Measurements from ENCODE around the gene IGSF9. TPM values are rescaled to one million over a fixed set of nuclear protein-coding genes. Genes with fewer than 3 reads are reported as not detected.

IGSF9 gene
- total and polyA plus RNA-seq, 2 experiments from 2014 or later, result 10.3 to 27.6 TPM

- DNase-seq (ENCODE audit: low spot score) (no peak), ATAC-seq (no peak)
- Mint-ChIP-seq H3K9me3 (no peaks in the 10 kb centered on the region), H3K27me3 (ENCODE audit: insufficient read depth, low read depth, poor library complexity) (peaks cover 5% of the 10 kb centered on the region), H3K4me1 (no peaks in the 10 kb centered on the region), H3K4me3 (no peak overlapping the region), H3K36me3 (ENCODE audit: low read depth) (no peaks in the 10 kb centered on the region), H3K27ac (no peak overlapping the region)
- Histone ChIP-seq H3K36me3 (ENCODE audit: insufficient read depth) (no peaks in the 10 kb centered on the region), H3K79me2 (replicated peaks; ENCODE audit: insufficient read depth) (no peaks in the 10 kb centered on the region), H3K4me3 (no peak overlapping the region), H4K20me1 (replicated peaks; ENCODE audit: insufficient read depth) (no peaks in the 10 kb centered on the region), H3K27me3 (ENCODE audit: insufficient read depth) (peaks cover 3% of the 10 kb centered on the region; the same call in 1 of the 2 replicates), H3F3A (replicated peaks; ENCODE audit: low read depth) (no peaks in the 10 kb centered on the region), H3K4me2 (no peak overlapping the region), H3K27ac (ENCODE audit: low read depth) (no peak overlapping the region), H2AFZ (no peak overlapping the region; the same call in 1 of the 2 replicates), H3K4me1 (ENCODE audit: insufficient read depth) (no peaks in the 10 kb centered on the region), H3K9me2 (ENCODE audit: insufficient read depth) (no peaks in the 10 kb centered on the region)
- TF ChIP-seq EZH2 (IDR thresholded peaks at IDR 0.05; ENCODE audit: low read depth, unreplicated experiment), result no peak
- no peak for TF ChIP-seq CTCF (conservative IDR thresholded peaks at IDR 0.05; ENCODE audit: low read depth in 2 of 2)
- no peak for TF ChIP-seq JUNB (IDR thresholded peaks at IDR 0.05; ENCODE audit: unreplicated experiment)
- TF ChIP-seq CREB1 (CRISPR knock-in tag; IDR thresholded peaks at IDR 0.05; ENCODE audit: low read depth), result no peak
Measured at GRCh38 chr1:159972443-159973205, 27.2 kb upstream of the IGSF9 start.

GRCh38 chr1:159970932-159971342 lies 25.5 kb upstream of the IGSF9 start:
- Histone ChIP-seq H3K9me2 (ENCODE audit: insufficient read depth) (no peaks in the 10 kb centered on the region), H3K27me3 (ENCODE audit: insufficient read depth) (no peaks in the 10 kb centered on the region), H3K4me2 (no peak overlapping the region), H3K4me3 (no peak overlapping the region), H3K79me2 (replicated peaks; ENCODE audit: insufficient read depth) (no peaks in the 10 kb centered on the region), H3K27ac (ENCODE audit: low read depth) (no peak overlapping the region), H3K36me3 (ENCODE audit: insufficient read depth) (no peaks in the 10 kb centered on the region), H3K4me1 (ENCODE audit: insufficient read depth) (no peaks in the 10 kb centered on the region), H2AFZ (no peak overlapping the region), H3F3A (replicated peaks; ENCODE audit: low read depth) (no peaks in the 10 kb centered on the region), H4K20me1 (replicated peaks; ENCODE audit: insufficient read depth) (no peaks in the 10 kb centered on the region)
- Mint-ChIP-seq H3K36me3 (ENCODE audit: low read depth) (no peaks in the 10 kb centered on the region), H3K27ac (no peak overlapping the region), H3K9me3 (no peaks in the 10 kb centered on the region), H3K4me1 (no peaks in the 10 kb centered on the region), H3K4me3 (no peak overlapping the region), H3K27me3 (ENCODE audit: insufficient read depth, low read depth, poor library complexity) (peaks cover 3% of the 10 kb centered on the region)
- no peak for DNase-seq (ENCODE audit: low spot score)
- ATAC-seq, result no peak
- TF ChIP-seq EZH2phosphoT487 (IDR thresholded peaks at IDR 0.05; ENCODE audit: unreplicated experiment) (no peak), ZNF462 (CRISPR knock-in tag; IDR thresholded peaks at IDR 0.05) (no peak), ZNF114 (CRISPR knock-in tag; IDR thresholded peaks at IDR 0.05) (no peak), JUNB (IDR thresholded peaks at IDR 0.05; ENCODE audit: unreplicated experiment) (no peak)
